Right ventricle myocardium inferior (tissue), 1 donor: Measurements from ENCODE around the gene LDLRAD4. TPM values are rescaled to one million over a fixed set of nuclear protein-coding genes. Genes with fewer than 3 reads are reported as not detected.
A peak's percentile ranks its signal among the peaks of the same experiment; 100 is the strongest.

Experiments
- ATAC-seq: fragments of 200-7000 bp; cut with Tn5 transposase; one replicate; pipeline ENCODE4 v1.9.1; 2020; ENCODE audit warnings: mild to moderate bottlenecking, moderate library complexity
- DNase-seq: peaks from one replicate; pipeline ENCODE4 v3.0.0; 2021; ENCODE audit errors: missing footprints
- intact Hi-C: fragments of 100-400 bp; cut with DNase I; formaldehyde crosslinking; loops from one replicate; pipeline ENCODE4 v1.11.0; 2022
- total RNA-seq: library from RNA; stranded (reverse); fragmentation: NEBNext Ultra II Directional; extraction: Animal tissue kit (Norgen Biotek cat#: 25700); gene quantifications from one replicate; pipeline ENCODE4 v1.2.1, GENCODE V29; 2021
- donor health status: DM: no; HTN: yes; CAD: no; lungs with severe emphysema.

The LDLRAD4 gene
- total RNA-seq, 1 donor from 2014 or later: 29.6 TPM

DNA sequence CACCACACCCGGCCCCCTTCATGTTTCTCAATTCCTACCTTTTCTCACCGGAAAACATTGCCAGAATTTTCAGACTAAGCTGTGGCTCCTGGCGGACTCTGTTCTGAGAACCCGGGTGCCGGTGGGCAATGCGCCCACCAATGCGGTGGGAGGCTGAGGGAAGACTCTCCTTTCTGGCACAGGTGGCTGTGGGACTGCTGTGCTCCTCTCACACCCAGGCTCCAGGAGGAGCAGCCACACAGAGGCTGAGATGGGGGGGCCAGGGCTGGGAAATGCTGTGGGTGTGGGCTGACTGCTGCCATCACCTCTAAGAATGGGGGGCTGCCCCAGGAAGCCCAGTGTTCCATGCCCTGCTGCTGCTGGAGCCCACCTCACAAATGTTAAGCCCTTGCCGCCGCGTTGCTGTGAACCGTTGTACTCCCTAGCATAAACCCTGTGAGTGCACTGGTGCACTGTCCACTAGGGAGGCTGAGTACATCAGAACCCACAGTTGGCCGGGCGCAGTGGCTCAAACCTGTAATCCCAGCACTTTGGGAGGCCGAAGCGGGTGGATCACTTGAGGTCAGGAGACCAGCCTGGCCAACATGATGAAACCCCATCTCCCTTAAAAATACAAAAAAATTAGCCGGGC, 152.6 kb downstream of the LDLRAD4 start:
- DNase-seq (no peak), ATAC-seq (no peak)
- intact Hi-C loops: no loop called here

DNA sequence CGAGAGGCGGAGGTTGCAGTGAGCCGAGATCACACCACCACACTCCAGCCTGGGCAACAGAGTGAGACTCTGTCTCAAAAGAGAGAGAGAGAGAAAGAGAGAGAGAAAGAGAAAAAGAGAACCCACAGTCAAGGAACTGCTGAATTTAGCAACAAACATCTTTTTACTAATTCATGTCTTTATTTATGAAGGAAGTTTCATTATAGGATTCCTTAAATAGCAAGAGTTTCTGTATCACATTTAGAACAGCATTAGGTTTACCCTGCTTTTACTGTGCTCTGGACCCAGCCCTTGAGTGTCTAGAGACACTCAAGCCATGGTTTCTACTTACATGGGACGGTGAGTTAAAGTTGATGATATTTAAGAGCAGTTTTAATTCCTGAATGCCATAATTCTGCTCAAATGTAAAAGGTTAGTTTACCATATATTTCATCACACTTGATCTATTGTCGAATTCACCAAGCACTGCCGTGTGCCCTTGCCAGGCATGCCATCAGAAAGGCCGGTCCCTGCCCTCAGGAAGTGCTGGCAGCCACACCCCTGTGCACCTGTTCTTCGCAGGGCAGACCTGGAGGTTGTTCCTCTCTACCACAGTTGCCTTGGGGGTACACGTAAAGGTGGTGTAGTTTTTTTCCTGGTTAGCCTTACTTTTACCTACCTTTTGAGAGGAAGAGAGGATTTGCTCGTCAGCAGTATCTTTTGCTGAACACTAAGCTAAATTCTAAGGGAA, 153.3 kb downstream of the LDLRAD4 start:
- intact Hi-C loops: no loop called here
- no peak for DNase-seq
- ATAC-seq: no peak

DNA sequence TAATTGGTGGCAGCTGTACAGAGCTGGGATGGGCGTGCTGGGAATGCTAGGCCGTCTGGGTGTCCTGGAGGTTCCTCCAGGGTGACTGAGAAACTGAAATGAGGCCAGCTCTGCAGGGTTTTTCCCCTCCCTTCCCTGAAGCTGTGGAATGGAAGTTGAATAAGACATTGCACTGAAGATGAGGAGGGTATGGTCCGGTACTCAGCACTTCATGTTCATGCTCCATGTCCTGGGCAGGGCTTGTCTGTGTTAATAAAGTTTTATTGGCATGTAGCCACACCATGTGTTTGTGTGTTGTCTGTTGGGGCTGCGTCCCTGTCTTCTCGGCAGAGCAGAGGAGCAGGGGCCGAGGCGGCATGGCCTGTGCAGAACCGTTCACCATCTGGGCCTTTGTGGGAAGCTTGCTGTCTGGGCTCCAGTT, 154.0 kb downstream of the LDLRAD4 start:
- DNase-seq (no peak), ATAC-seq (no peak)
- intact Hi-C loops: no loop called here

DNA sequence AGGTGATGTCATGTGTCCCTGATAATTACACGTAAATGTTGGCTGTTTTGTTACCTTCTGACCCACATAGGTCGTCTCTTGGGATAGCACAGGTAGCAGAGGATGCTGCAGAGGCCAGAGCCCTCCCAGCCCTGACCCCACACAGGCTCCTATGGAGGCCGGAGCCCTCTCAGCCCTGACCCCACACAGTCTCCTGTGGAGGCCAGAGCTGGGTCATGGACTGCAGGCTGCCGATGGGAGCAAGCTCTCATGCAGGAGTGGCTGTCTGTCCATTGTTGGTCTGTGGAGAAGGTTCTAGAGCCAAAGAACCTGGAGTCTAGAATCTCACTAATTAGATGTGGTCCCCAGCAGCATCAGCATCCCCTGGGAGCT, 155.5 kb downstream of the LDLRAD4 start:
- DNase-seq: no peak
- intact Hi-C loops: no loop called here
- ATAC-seq: no peak

DNA sequence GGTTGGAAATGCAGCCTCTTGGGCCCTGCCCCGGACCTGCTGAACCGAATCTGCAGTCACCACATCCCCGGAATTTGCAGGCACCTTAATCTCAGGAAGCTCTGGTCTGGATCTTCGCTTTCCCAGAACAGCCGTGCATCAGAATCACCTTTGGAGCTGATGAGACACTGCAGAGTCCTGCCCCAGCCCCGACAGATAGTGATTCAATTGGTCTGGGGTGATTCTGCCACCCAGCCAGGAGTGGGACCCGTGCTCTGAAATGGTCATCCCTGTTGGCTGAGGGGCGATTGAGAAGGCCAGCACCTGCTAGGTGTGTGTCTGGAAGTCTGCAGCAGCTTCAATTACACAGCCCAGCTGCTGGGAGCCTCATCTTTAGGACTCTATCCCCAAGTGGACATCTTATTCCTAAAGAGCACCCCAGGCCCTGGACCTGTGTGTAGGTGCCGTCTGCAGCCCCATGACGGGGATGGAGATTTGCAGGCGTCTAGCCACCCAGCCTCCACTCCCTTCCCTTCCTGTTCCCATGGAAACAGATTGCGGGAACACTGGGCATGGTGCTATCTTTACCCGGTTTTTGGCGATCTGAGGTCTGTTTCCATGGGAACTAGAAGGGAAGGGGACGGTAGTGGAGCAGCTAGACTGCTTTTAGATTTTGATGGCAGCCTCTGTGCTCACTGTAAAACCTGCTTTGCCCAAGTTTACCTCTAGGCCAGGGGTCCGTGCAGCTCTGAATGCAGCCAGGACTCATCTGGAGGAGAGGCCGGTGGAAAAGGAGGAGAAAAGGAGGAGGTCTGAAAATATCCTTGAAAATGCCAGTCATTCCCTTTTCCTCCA, 156.1 kb downstream of the LDLRAD4 start:
- no peak for DNase-seq
- no peak for ATAC-seq
- intact Hi-C loops: no loop called here

DNA sequence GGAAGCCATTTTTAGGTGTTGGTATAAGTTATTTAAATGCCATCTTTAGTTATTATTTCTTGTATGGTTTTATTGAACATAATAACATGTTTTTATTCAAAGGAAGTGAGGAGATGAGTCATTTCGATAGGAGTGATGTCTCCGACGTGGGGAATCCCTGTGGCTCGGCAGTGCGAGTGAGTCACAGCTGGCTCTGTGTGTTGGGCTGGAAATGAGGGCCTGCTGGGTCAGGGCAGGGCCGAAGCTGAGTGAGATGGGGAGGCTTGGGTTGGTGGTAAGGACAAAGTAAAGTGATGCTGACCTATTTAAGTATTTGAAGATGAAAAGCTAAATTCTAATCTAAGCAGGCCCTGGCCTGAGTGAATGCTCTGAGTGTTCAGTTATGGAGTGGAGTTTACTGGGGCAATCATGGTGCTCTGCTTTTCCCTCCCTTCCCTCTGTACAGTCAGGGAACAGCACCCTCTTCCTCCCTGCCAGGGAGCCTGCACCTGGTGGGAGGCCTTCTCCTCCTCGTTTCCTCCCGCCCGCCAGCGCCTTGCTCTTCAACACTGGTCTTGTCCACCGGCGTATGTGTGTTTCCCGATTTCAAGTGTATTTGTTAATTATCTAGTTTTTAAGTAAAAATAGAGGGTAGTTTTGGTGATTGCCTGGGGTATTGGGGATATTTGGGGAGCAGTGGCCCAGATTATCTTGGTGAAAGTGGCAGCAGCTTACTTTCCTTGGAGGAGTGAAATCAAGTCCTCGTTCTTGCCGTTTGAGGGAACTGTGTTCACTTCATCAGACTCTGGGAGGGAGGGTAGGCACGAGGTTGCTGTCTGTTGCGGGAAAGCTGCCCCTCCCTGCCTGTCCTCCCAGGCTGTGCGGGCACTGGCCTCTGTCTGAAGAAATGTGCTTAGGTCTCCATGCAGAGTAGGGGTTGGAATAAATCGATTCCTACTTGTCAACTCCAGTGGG, 157.0 kb downstream of the LDLRAD4 start:
- peak; percentile 81 for DNase-seq
- peak; percentile 75 for ATAC-seq
- intact Hi-C loops: no loop called here

DNA sequence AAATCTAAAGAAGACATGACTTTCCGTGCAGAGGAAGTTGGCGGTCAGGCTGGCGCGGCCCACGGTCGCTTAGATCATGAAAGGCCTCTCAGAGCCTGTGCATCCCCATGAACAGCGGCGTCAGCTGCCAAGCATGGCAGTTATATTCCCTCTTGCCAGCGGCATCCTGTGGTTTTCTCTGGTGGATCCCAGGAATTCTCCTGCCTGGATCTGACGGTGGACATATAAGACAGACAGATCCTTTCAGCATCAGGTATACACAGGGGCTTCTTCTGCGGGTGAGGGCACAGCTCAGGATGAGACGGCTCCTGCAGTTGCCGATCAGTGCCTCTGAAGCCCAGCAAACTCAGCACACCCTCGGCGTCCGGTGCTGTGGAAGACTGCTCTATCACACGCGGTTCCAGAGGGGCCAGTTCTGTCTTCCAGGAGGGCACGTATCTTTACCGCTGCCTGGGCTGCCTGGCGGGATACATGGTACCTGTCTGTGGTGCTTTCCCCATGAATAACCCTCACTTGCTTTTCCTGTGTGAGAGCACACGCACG, 157.8 kb downstream of the LDLRAD4 start:
- ATAC-seq: no peak
- no peak for DNase-seq
- intact Hi-C loops: no loop called here

DNA sequence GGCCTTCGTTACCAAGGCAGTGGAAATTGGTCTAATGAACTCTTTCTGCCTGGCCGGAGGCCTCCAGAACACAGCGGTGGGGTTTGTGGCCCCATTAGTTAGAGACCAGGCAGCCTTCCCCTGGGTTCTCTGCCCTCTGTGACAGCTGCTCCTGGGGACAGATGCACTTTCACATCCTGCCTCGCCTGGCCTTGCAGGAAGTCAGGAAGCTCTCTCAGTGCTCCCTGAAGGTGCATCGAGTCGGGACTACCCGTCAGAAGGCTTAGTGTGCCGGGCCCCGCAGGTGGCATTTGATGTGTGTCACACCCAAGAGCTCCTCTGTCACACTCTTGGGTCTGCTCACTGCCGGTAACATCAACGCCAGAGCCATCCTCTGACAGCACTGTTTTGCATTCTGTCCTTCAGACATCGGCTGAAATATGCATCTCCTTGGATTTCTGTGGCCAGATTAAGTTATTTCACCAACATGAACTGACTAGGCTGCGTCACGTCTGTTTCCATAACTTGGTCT, 158.3 kb downstream of the LDLRAD4 start:
- intact Hi-C loops: no loop called here
- DNase-seq (no peak), ATAC-seq (no peak)

DNA sequence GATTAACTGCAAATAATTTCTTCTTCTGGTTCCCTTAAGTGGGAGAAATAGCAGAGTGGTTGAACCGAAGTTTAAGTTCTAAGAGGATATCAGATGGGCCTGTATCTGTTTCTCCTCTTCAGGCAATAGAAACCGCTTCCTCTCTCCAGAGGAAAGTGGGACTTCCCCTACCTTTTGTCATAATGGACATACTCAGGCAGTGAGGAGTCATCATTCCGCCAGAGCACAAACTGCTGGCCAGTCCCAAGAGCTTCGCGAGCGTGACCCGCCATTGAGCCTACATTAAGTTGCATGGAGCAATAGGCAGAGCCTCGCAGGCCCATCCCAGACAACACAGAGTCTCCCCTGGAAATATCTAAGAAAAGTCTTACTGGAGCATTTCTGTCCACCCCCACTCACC, 158.9 kb downstream of the LDLRAD4 start:
- DNase-seq (no peak), ATAC-seq (no peak)
- intact Hi-C loops: no loop called here

DNA sequence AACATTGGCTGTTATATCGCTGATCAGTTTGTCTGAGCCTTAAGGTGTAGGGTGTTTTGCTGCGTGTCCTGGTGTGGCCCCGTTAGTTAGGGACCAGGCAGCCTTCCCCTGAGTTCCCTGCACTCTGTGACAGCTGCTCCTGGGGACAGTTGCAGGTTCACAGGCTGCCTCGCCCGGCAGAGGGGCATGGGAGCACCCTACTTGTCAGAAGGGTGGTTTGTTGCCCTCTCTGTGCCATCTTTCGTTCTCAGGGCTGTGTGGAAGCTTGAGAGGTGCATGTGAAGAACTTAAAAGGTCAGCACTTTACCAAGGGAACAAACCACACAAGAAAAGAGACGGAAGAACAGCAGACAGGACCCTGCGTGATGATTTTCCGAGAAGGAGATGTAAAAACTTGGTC, 159.6 kb downstream of the LDLRAD4 start:
- intact Hi-C loops: loop anchor here (2.0 kb wide), 1 partner anchor 155 kb away; no protein-coding TSS in a partner anchor
- DNase-seq: no peak
- no peak for ATAC-seq

DNA sequence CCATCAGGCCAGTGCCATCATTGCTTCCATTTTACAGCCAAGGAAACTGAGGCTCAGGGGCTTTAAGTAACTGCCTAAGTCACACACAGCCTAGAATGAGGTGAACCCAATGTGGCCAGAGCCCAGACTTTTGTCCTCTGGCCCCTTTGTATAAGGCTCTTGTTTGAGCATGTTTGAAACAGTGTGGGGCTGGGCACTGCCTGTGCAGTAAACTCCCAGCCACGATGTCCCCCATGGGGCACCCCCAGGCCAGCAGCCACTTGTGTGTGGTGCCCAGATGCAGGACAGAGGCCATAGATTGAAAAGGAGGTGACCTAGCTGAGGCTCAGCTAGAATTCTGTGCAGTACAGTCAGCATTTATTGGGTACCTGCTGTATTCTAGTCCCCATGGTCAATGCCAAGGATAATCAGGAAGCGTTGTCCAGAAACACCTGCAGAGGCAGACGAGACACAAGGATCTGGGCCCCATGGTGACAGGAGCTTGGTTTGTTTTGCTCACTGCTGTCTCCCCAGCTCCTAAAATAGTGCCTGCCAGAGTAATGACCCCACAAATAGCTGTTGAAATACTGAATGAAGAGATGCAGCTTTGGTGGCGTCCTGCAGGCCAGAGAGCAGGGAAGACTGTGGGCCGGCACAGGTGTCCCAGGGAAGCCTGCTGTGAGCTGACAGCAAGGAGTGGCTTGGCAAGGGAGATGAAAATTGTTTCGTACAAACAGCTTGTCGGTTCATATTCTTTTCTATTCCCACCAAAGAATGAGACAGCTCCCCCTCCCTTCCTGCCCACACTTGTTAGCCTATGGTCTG, 160.7 kb downstream of the LDLRAD4 start:
- intact Hi-C loops: loop anchor here (2.0 kb wide), 1 partner anchor 156 kb away; no protein-coding TSS in a partner anchor
- ATAC-seq (peak; percentile 27), DNase-seq (no peak)

DNA sequence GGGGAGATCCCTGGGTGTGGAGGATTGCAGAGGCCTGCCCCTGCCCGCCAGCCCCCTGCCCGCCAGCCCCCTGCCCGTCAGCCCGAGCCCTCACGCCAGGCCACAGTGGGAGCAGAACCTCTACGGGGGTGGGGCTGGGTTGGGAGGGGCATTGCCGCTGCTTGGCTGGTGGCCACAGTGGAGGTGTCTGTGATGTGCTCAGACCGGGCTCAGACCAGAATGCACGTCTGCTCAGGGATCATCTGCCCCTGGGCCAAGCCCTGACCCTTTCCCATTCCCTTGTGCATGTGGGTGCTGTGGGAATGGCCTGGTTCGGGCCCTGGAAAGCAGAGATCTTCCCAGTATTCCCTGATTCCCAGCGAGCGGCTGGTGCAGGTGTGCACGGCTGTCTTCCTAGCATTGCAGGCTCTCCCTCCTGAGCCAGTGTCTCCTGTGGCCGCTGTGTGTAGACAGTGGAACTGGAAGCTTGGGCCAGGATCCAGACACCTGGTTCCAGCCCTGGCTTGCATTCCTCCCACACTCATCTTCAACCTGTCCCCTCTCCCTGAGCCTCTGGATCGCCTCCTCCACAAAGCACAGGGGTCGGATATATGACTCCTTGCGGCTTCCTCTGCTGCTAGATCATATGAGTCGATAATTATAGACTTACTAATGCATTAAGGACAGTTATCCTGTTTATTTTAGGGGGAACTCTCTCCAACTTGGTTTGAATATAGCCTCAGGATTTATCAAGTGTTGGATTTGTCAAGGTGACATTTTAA, 161.6 kb downstream of the LDLRAD4 start:
- intact Hi-C loops: loop anchor here (2.0 to 5.0 kb wide), 2 partner anchors 37 to 157 kb away; no protein-coding TSS in a partner anchor
- ATAC-seq (peak; percentile 30), DNase-seq (no peak)

DNA sequence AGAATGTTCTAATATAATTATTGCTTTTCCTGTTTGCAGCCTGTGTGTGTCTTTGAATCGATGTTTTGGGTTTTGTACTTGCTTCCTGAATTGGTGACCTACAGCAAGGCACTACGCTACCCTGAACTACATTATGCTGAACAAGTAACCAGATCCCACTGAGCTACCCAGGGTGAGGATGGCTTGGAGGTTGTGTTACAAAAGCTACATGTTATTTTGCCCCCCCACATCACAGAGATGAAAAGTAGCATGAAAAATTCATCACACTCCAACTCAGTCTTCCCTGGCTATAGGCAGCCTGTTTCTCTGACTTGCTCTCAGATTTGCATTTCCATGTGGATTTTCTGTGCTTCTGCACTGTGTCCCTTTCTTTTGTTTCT, 162.1 kb downstream of the LDLRAD4 start:
- intact Hi-C loops: loop anchor here (5.0 kb wide), 1 partner anchor 37 kb away; no protein-coding TSS in a partner anchor
- no peak for ATAC-seq
- DNase-seq: no peak

DNA sequence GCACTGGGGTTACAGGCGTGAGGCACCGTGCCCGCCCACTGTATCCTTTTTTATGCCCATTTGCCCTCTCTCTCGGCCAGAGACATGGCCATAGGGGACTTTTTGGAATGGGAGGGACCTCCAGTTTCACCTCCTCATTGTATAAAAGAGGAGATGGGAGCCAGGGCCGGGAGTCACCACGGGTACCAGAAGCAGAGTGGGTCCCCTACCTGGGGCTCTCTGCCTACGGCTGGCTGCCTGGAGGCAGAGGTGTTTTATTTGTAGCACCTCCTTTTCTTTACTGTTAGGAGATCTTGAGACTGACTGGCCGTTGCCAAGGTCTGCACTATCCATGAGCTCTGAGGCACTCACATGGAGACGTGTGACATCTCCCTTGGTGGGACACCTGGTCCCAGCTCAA, 162.8 kb downstream of the LDLRAD4 start:
- no peak for ATAC-seq

DNA sequence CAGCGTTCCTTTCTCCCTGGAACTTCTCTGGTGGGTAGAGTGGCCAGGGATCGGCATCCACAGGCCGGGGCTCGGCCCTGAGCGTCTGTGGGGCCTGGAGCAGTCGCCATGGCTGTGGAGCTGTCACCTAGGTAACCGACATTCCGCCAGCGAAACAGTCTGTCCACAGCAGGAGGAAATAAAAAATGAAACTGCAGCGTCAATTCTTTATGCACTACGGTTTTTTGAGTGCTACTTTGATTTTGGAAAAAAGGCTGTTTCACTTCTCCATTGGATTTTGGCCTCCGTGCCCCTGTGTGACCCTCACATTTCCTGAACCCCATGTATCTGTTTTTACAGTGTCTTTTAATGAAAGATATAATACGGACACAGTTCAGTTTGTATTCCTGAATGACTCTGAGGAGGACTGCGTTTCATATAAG, 163.4 kb downstream of the LDLRAD4 start:
- DNase-seq (peak; percentile 85), ATAC-seq (peak; percentile 87)
- intact Hi-C loops: loop anchor here (5.0 kb wide), 1 partner anchor 35 kb away; no protein-coding TSS in a partner anchor

More for the DNA sequence above, 162.8 kb downstream of the LDLRAD4 start:
- intact Hi-C loops: loop anchor here (5.0 kb wide), 1 partner anchor 36 kb away; no protein-coding TSS in a partner anchor
- DNase-seq: no peak

DNA sequence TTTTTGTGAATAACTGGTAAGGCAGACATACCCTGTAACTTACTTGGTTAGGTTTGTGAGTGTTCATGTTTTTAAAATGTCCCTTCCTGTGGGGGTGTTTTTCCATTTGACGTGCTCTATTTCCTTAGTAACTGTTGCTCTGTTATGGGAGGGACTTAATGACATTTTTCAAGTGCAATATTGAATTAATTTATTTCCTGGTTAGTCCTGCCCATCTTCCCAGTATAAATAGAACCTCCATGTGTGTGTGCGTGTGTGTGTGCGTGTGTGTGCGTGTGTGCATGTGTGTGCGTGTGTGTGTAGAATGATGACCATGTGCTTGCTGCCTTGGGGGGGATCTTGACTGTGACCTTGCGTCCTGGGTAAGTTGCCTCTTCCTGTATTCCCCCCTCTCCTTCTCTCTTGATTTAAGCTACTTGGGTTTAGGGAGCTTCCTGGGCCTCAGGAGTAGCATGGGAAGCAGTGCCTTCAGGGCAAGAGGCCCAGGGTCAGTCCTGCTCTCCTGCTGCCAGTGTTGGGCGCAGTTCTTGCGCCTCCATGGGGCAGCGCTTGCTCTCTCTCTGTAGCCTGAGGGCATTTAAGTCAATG, 163.9 kb downstream of the LDLRAD4 start:
- peak; percentile 42 for ATAC-seq
- no peak for DNase-seq
- intact Hi-C loops: loop anchor here (5.0 kb wide), 1 partner anchor 35 kb away; no protein-coding TSS in a partner anchor
